GM19455 (cell line): ENCODE measurements around the gene SMARCA1.

Source experiments
- ATAC-seq: cut with Tn5 transposase; IDR thresholded peaks from one replicate; pipeline ENCODE4 v1.9.1; 2021; ENCODE audit not compliant: unreplicated experiment

The SMARCA1 gene

GRCh38 chrX:129529685-129530281 lies 6.5 kb upstream of the SMARCA1 start:
- ATAC-seq = no peak

- ATAC-seq = no peak
These were observed 2.6 kb upstream of the SMARCA1 start for GRCh38 chrX:129525896-129526295.

- ATAC-seq = no peak
These were observed 1.9 kb upstream of the SMARCA1 start for GRCh38 chrX:129525162-129525561.

- no peak for ATAC-seq
These were observed 1.1 kb upstream of the SMARCA1 start for GRCh38 chrX:129524250-129524850.

GRCh38 chrX:129522184-129523078 lies 859 bp downstream of the SMARCA1 start:
- no peak for ATAC-seq

GRCh38 chrX:129520151-129520550 lies 3.1 kb downstream of the SMARCA1 start:
- no peak for ATAC-seq

GRCh38 chrX:129516402-129516801 lies 6.9 kb downstream of the SMARCA1 start:
- ATAC-seq = no peak

GRCh38 chrX:129512409-129512808 lies 10.9 kb downstream of the SMARCA1 start:
- ATAC-seq = no peak

GRCh38 chrX:129511689-129512088 lies 11.6 kb downstream of the SMARCA1 start:
- ATAC-seq = no peak

GRCh38 chrX:129510331-129510730 lies 13.0 kb downstream of the SMARCA1 start:
- ATAC-seq = no peak

GRCh38 chrX:129497146-129497843 lies 26.0 kb downstream of the SMARCA1 start:
- ATAC-seq = no peak

GRCh38 chrX:129496625-129497024 lies 26.7 kb downstream of the SMARCA1 start:
- no peak for ATAC-seq

GRCh38 chrX:129495900-129496299 lies 27.4 kb downstream of the SMARCA1 start:
- ATAC-seq = no peak

- no peak for ATAC-seq
These were observed 28.4 kb downstream of the SMARCA1 start for GRCh38 chrX:129494887-129495286.

- no peak for ATAC-seq
These were observed 29.6 kb downstream of the SMARCA1 start for GRCh38 chrX:129493643-129494042.

- no peak for ATAC-seq
These were observed 33.0 kb downstream of the SMARCA1 start for GRCh38 chrX:129490330-129490729.

GRCh38 chrX:129488359-129488758 lies 34.9 kb downstream of the SMARCA1 start:
- ATAC-seq = no peak

- ATAC-seq = no peak
These were observed 42.4 kb downstream of the SMARCA1 start for GRCh38 chrX:129480889-129481288.

- no peak for ATAC-seq
These were observed 44.8 kb downstream of the SMARCA1 start for GRCh38 chrX:129478516-129478915.

- ATAC-seq = no peak
These were observed 51.2 kb downstream of the SMARCA1 start for GRCh38 chrX:129472116-129472515.

GRCh38 chrX:129462707-129463106 lies 60.6 kb downstream of the SMARCA1 start:
- no peak for ATAC-seq
